Glutamatergic neuron (in vitro differentiated cells): ENCODE results near the gene PARP3. TPM values are rescaled to one million over a fixed set of nuclear protein-coding genes. Genes with fewer than 3 reads are reported as not detected.
"Not testable (repeated sequence)": the region's sequence is repeated elsewhere in the genome, so short reads cannot be mapped to it uniquely, and the experiment has no call there.

ENCODE experiments used
- DNase-seq: peaks from one replicate; pipeline ENCODE4 v3.0.0; 2022
- H3K27ac Mint-ChIP-seq: one replicate; pipeline ENCODE4 v1.8.0; 2020; ENCODE audit warnings: mild to moderate bottlenecking, mixed read lengths, inconsistent platforms; ENCODE audit not compliant: unreplicated experiment
- H3K27me3 Mint-ChIP-seq: one replicate; pipeline ENCODE4 v1.8.0; 2020; ENCODE audit warnings: mild to moderate bottlenecking, moderate library complexity, mixed read lengths, inconsistent platforms; ENCODE audit not compliant: unreplicated experiment
- H3K36me3 Mint-ChIP-seq: one replicate; pipeline ENCODE4 v1.8.0; 2020; ENCODE audit warnings: mild to moderate bottlenecking, mixed read lengths, inconsistent platforms; ENCODE audit not compliant: unreplicated experiment
- H3K4me1 Mint-ChIP-seq: one replicate; pipeline ENCODE4 v1.8.0; 2020; ENCODE audit warnings: mild to moderate bottlenecking, low read depth, mixed read lengths, inconsistent platforms; ENCODE audit not compliant: unreplicated experiment
- H3K4me3 Mint-ChIP-seq: one replicate; pipeline ENCODE4 v1.8.0; 2020; ENCODE audit warnings: mild to moderate bottlenecking, mixed read lengths, inconsistent platforms; ENCODE audit not compliant: unreplicated experiment
- H3K9me3 Mint-ChIP-seq: one replicate; pipeline ENCODE4 v1.8.0; 2020; ENCODE audit warnings: mild to moderate bottlenecking, moderate library complexity, mixed read lengths, inconsistent platforms; ENCODE audit not compliant: unreplicated experiment
- total RNA-seq: library from RNA; stranded (reverse); fragmentation: NEBNext Ultra II Directional; extraction: Animal tissue kit (Norgen Biotek cat#: 25700); gene quantifications from one replicate; pipeline ENCODE4 v1.2.1, GENCODE V29; 2021; ENCODE audit not compliant: unreplicated experiment
- TF ChIP-seq, protein P1 (sequence below): fragments of 200-600 bp; sonication (generic); IDR thresholded peaks from one replicate; pipeline ENCODE4 v1.5.0; 2021; ENCODE audit not compliant: partially characterized antibody, unreplicated experiment

PARP3 gene
- total RNA-seq, 1 donor from 2014 or later = 3.8 TPM

GRCh38 chr3:51988286-51989146 lies 46.4 kb downstream of the PARP3 start:
- Mint-ChIP-seq H3K27ac (peak overlapping the region; percentile 4), H3K4me3 (no peak overlapping the region), H3K36me3 (peaks cover 3% of the 10 kb centered on the region)

DNA sequence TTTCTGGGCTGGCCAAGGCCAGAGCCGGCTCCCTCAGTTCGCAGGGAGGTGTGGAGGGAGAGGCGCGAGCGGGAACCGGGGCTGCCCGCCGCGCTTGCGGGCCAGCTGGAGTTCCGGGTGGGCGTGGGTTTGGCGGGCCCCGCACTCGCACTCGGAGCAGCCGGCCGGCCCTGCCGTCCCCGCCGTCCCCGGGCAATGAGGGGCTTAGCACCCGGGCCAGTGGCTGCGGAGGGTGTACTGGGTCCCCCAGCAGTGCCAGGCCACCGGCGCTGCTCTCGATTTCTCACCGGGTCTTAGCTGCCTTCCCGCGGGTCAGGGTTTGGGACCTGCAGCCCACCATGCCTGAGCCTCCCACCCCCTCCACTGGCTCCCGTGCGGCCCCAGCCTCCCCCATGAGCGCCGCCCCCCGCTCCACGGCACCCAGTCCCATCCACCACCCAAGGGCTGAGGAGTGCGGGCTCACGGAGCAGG lies 48.4 kb downstream of the PARP3 start:
- not testable (repeated sequence) for H3K4me3 Mint-ChIP-seq, H3K27ac Mint-ChIP-seq, H3K9me3 Mint-ChIP-seq, DNase-seq, H3K4me1 Mint-ChIP-seq, H3K36me3 Mint-ChIP-seq, H3K27me3 Mint-ChIP-seq

More at GRCh38 chr3:51988286-51989146, 46.4 kb downstream of the PARP3 start:
- no peak for DNase-seq
- Mint-ChIP-seq H3K9me3 (peaks cover 2% of the 10 kb centered on the region), H3K27me3 (no peaks in the 10 kb centered on the region), H3K4me1 (peaks cover 2% of the 10 kb centered on the region)
- TF ChIP-seq, protein P1, sequence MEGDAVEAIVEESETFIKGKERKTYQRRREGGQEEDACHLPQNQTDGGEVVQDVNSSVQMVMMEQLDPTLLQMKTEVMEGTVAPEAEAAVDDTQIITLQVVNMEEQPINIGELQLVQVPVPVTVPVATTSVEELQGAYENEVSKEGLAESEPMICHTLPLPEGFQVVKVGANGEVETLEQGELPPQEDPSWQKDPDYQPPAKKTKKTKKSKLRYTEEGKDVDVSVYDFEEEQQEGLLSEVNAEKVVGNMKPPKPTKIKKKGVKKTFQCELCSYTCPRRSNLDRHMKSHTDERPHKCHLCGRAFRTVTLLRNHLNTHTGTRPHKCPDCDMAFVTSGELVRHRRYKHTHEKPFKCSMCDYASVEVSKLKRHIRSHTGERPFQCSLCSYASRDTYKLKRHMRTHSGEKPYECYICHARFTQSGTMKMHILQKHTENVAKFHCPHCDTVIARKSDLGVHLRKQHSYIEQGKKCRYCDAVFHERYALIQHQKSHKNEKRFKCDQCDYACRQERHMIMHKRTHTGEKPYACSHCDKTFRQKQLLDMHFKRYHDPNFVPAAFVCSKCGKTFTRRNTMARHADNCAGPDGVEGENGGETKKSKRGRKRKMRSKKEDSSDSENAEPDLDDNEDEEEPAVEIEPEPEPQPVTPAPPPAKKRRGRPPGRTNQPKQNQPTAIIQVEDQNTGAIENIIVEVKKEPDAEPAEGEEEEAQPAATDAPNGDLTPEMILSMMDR = no peak

DNA sequence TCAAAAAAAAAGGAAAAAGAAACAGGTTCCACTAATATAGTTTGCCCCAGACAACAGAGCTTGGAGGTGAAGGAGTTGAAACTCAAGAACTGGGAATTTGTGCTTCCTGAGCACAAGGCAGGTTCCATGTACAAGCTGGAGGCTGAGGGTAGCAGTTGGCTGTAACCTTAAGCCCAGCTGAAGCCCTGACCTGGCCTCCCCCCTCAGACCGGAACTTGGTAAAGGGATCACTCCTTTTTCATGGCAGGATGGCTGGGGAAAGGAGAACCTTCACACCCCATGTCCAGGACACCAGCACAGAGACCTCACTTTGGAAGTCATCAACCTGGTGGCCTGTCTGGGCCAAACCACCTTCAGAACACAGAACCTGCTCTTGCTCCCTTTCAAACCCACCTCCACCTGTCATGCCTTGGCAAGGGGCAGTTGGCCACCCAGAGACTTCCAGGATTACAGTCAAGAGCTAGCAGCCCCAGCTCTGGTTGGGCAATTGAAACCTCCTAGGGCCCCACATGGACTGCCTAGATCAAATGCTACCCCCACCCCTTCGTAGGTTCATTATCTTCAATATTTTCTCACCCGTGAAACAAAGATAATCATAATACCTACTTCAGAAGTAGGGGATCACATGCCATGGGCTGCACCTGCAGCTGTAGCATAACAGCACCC lies 50.0 kb downstream of the PARP3 start:
- Mint-ChIP-seq H3K36me3 (peaks cover 7% of the 10 kb centered on the region), H3K4me3 (no peak overlapping the region), H3K27ac (no peak overlapping the region), H3K9me3 (peaks cover 4% of the 10 kb centered on the region), H3K27me3 (peaks cover 5% of the 10 kb centered on the region), H3K4me1 (peaks cover 3% of the 10 kb centered on the region)
- TF ChIP-seq, protein P1 = no peak
- no peak for DNase-seq

DNA sequence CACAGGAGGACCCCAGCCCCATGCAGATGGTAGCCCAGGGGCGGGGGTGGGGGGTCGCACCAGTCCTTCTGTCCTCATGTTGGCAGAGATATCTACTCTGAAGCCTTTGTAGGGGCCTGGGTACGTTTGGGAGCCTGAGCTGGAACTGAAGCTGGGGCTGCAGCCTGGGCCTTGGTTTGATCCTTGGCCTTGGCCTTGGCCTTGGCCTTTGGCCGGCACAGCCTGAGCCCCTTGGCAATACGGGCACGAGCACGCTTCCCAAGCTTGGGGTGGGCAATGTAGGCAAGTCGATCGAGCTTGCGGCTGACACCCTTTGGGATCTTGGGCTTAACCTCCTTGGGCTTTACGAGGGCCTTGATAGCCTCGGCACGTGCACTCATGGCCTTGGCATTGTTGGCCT lies 51.5 kb downstream of the PARP3 start:
- H3K36me3 Mint-ChIP-seq, H3K4me3 Mint-ChIP-seq, H3K4me1 Mint-ChIP-seq, H3K27ac Mint-ChIP-seq, H3K27me3 Mint-ChIP-seq, H3K9me3 Mint-ChIP-seq, DNase-seq: not testable (repeated sequence)

DNA sequence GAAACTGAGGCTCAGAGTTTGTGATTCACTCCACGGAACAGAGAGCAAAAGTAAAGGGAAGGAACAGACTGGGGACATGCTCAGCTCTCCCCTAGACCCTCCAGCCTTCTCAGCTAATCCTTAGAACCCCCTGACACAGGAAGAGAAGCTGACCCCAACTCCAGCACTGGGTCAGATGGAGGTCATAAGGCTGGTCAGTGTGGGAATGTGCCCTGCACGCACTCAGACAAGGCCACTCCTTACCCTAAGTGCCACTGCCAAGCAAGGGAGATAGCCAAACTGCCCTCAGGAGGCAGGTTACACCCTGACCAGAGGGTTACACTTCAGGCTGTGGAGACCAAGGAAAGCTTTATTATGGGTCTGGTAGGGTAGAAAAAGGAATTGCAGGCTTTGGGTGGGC lies 52.4 kb downstream of the PARP3 start:
- H3K27me3 Mint-ChIP-seq = peaks cover 5% of the 10 kb centered on the region
- peaks cover 3% of the 10 kb centered on the region for H3K4me1 Mint-ChIP-seq
- no peak for DNase-seq
- peak overlapping the region; percentile 98 for H3K4me3 Mint-ChIP-seq
- TF ChIP-seq, protein P1 = no peak
- peaks cover 7% of the 10 kb centered on the region for H3K36me3 Mint-ChIP-seq
- peak overlapping the region; percentile 99 for H3K27ac Mint-ChIP-seq
- H3K9me3 Mint-ChIP-seq = peaks cover 2% of the 10 kb centered on the region
